GM18505 (cell line): Measurements from ENCODE around the gene GRK4.
"Not testable (repeated sequence)": the region's sequence is repeated elsewhere in the genome, so short reads cannot be mapped to it uniquely, and the experiment has no call there.

Experiments
- ATAC-seq: cut with Tn5 transposase; IDR thresholded peaks from one replicate; pipeline ENCODE4 v1.9.1; 2021; ENCODE audit not compliant: unreplicated experiment
- POLR2A ChIP-seq: IDR thresholded peaks from 4 replicates; pipeline ENCODE4 v1.6.1; 2011; ENCODE audit warnings: borderline replicate concordance; ENCODE audit not compliant: insufficient read depth, insufficient read length; ENCODE audit errors: extremely low read depth

Gene GRK4

DNA sequence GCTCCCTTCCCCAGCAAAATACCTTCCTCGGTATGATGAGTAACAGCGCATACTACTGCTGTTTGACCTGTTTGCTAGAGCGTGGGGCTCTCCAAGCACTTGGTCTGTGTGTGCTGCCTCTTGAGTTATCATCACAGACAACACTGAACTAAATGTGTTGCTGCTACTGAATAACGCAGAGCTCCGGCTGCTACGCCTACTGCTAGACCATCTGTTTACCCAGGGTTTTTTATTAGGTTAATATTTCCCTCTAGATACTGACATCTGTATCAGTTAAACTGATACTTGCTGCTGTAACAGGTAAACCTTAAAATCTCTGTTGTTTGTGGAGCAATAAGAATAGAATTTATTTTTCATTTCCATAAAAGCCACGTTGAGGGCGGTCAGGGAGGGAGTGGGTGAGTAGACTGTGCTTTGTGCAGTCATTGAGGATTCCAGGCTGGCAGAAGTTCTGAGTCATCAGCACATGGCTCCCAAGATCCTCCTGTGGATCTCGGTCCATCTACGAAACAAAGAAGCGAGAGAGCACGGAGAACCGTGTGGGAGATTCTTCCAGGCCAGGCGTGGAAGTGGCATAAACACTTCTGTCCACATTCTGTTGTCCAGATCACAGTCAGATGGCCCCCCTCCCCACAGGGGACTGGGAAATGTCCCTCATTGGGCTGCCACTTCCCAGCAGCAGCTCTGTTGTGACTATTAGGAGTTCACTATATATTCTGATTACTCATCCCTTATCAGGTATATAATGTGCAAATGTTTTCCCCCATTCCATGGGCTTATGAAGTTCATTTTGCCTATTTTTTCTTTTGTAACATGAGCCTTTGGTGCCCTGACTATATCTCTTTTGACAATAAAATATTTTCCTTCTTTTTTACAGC lies 14.1 kb downstream of the GRK4 start:
- TF ChIP-seq POLR2A = no peak
- ATAC-seq = no peak

- ATAC-seq = no peak
- TF ChIP-seq POLR2A = no peak
Observed at GRCh38 chr4:2981256-2981819, 18.0 kb downstream of the GRK4 start.

GRCh38 chr4:2982012-2982411 lies 18.6 kb downstream of the GRK4 start:
- ATAC-seq = no peak
- TF ChIP-seq POLR2A = no peak

- not testable (repeated sequence) for ATAC-seq
Observed at GRCh38 chr4:2983715-2984114, 20.3 kb downstream of the GRK4 start.

DNA sequence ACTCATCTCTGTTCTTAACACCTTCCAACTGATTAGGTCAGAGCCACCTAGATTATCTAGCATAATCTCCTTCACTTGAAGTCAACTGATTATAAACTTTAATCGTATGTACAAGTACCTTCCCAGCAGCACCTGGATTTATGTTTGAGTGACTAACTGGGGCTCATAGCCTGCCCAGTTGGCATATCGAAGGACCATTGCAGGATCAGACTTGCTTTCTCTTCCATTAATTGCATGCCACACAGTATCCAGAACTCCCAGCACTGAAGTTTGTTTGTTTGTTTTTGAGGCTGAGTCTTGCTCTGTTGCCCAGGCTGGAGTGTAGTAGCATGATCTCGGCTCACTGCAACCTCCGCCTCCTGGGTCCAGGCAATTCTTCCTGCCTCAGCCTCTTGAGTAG lies 27.9 kb downstream of the GRK4 start:
- no peak for TF ChIP-seq POLR2A
- no peak for ATAC-seq

DNA sequence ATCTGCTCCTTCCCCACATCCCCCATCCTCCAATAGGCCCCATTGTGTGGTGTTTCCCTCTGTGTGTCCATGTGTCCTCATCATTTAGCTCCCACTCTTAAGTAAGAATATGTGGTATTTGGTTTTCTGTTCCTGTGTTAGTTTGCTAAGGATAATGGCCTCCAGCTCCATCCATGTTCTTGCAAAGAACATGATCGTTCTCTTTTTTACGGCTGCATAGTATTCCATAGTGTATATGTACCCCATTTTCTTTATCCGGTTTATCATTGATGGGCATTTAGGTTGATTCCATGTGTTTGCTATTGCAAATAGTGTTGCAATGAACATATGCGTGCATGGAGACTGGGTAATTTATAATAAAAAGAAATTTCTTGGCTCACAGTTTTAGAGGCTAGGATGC lies 31.5 kb downstream of the GRK4 start:
- no peak for ATAC-seq
- no peak for TF ChIP-seq POLR2A

- ATAC-seq = no peak
- no peak for TF ChIP-seq POLR2A
Observed at GRCh38 chr4:2995546-2996265, 32.3 kb downstream of the GRK4 start.

DNA sequence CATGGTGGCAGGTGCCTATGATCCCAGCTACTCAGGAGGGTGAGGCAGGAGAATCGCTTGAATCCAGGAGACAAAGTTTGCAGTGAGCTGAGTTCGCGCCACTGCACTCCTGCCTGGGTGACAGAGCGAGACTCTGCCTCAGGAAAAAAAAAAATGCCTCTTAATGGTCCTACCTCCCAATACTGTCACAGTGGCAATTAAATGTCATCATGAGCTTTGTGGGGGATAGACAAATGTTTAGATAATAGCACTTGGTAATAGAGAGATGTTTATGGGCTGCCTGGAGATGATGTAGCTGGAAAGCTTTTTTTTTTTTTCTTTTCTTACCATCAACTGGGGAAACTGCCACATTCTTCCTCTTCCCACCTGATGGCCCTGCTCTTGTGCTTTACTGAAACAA lies 33.0 kb downstream of the GRK4 start:
- no peak for TF ChIP-seq POLR2A
- ATAC-seq = no peak

GRCh38 chr4:3007724-3008123 lies 44.4 kb downstream of the GRK4 start:
- TF ChIP-seq POLR2A = no peak
- no peak for ATAC-seq

- no peak for ATAC-seq
- TF ChIP-seq POLR2A = no peak
Observed at GRCh38 chr4:3009422-3009821, 46.1 kb downstream of the GRK4 start.

DNA sequence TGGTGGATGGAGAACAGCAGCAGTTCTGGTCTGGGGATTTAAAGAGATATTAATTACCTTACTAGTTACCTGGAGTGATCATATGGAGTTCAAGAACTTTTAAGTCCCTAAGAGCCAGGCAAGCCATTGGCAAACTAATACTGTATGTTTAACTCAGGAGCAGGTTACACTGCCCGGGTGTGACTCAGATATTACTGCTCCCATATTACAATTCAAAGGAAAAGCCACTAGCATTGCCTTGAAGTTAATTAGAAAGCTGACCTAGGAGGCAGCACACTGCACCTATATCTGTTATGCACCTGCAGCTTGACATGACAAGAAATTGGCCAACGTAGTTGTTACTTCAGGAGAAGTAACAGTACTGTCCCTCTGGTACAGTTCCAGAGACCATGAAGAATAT lies 47.2 kb downstream of the GRK4 start:
- TF ChIP-seq POLR2A = no peak
- ATAC-seq = no peak

DNA sequence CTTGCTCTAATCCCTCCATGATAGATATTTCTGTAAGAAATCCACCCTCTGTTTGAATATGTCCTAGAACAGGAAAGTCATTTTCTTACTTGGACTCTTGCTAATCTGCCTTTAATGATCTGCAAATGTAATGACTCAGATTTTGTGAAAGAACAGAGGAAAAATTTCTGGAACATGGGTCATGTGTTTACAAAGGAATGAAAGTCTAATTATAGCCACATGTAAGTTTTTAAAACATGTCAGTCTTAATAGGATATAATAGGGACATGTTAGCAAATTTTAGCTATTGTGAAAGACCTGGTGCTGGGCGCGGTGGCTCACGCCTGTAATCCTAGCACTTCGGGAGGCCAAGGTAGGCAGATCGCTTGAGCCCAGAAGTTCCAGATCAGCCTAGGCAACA lies 47.6 kb downstream of the GRK4 start:
- ATAC-seq = no peak

DNA sequence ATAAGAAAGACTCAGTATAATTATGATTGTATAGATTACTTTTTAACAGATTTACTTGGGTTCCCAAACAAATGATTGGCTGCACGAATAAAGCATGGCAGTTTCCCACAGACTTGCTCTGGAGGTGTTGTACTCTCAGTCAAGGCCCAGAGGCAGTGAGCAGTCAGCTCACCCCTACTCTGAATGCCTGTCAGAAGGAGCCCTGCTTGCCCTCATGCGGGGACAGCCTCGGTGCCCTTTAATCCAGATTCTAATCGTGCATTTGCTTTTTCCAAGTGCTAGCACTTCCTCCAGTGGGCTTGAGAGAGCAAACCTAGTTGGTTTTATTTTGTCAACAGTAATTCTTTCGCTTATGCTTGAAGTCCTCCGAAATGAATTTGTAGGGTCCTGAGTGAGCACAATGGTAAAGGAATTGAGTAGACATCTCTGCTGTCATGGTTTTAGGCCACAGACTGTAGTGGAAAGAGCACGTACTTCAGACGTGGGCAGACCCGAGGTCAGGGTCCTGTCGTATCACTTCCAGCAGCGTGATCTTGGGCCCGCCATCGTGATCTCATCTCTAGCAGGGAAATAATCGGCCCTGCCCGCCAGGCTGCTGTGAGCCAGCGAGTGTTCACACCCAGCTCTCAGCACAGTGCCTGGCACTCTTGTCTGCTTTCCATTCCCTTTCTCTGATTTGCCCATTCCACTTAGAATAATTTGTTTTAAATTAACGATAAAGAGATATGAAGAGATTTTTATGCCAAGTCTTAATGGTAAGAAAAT lies 48.3 kb downstream of the GRK4 start:
- no peak for TF ChIP-seq POLR2A
- ATAC-seq = no peak

More for the DNA sequence above, 47.6 kb downstream of the GRK4 start:
- no peak for TF ChIP-seq POLR2A
